ENCODE measurements around the gene KIF26B. TPM values are rescaled to one million over a fixed set of nuclear protein-coding genes. Genes with fewer than 3 reads are reported as not detected.

Gene KIF26B
- polyA plus RNA-seq, 1 donor from 2014 or later, result 6.3 TPM

DNA sequence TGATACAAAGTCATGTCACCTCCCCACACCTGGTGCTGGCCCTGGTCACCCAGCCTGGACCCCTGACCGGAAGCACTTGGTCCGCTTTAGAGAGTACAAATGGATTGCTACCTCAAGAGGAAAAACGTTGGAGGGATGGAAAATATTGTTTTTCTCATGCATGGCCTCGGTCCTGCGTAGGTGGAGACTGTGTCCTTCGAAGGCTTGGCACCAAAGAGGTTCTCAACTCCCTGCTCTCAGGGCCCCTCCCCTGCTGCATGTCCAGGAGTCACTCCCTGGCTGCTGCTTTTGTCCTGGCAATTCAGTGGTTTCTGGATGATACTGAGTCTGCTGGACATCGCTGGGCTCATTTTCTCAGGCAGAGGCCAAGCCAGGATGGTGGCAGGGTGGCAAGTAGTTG lies 529.8 kb downstream of the KIF26B start:
- Histone ChIP-seq H3K9me3 (ENCODE audit: low read length) (no peaks in the 10 kb centered on the region), H3K79me2 (replicated peaks; ENCODE audit: insufficient read depth, low read length) (no peaks in the 10 kb centered on the region), H3K9ac (ENCODE audit: low read length) (no peak overlapping the region), H2AFZ (ENCODE audit: low read depth, low read length) (no peak overlapping the region), H3K36me3 (ENCODE audit: insufficient read depth, low read length) (no peaks in the 10 kb centered on the region), H3K4me3 (ENCODE audit: low read length) (no peak overlapping the region), H3F3A (ENCODE audit: insufficient read depth, low read length, poor library complexity, severe bottlenecking) (no peaks in the 10 kb centered on the region), H3K9me2 (ENCODE audit: insufficient read depth, low read length) (no peaks in the 10 kb centered on the region), H3K27me3 (ENCODE audit: insufficient read depth, low read depth, low read length) (no peaks in the 10 kb centered on the region), H3K27ac (ENCODE audit: low read length) (no peak overlapping the region), H3K4me2 (ENCODE audit: low read length) (no peak overlapping the region), H4K20me1 (ENCODE audit: insufficient read depth) (no peaks in the 10 kb centered on the region)
- TF ChIP-seq POLR2AphosphoS5 (IDR thresholded peaks at IDR 0.05) (no peak), EZH2 (IDR thresholded peaks at IDR 0.05; ENCODE audit: borderline replicate concordance, insufficient read depth, low read length, poor library complexity, severe bottlenecking) (no peak), RAD21 (conservative IDR thresholded peaks at IDR 0.05) (no peak), EP300 (conservative IDR thresholded peaks at IDR 0.05; ENCODE audit: poor library complexity, severe bottlenecking) (no peak), TAF1 (IDR thresholded peaks at IDR 0.05; ENCODE audit: low read depth) (no peak), SMC3 (conservative IDR thresholded peaks at IDR 0.05; ENCODE audit: poor library complexity) (no peak), MXI1 (conservative IDR thresholded peaks at IDR 0.05; ENCODE audit: poor library complexity, severe bottlenecking) (no peak), CTCF (IDR thresholded peaks at IDR 0.05; ENCODE audit: poor library complexity, severe bottlenecking) (no peak)
- TF ChIP-seq, protein P1, sequence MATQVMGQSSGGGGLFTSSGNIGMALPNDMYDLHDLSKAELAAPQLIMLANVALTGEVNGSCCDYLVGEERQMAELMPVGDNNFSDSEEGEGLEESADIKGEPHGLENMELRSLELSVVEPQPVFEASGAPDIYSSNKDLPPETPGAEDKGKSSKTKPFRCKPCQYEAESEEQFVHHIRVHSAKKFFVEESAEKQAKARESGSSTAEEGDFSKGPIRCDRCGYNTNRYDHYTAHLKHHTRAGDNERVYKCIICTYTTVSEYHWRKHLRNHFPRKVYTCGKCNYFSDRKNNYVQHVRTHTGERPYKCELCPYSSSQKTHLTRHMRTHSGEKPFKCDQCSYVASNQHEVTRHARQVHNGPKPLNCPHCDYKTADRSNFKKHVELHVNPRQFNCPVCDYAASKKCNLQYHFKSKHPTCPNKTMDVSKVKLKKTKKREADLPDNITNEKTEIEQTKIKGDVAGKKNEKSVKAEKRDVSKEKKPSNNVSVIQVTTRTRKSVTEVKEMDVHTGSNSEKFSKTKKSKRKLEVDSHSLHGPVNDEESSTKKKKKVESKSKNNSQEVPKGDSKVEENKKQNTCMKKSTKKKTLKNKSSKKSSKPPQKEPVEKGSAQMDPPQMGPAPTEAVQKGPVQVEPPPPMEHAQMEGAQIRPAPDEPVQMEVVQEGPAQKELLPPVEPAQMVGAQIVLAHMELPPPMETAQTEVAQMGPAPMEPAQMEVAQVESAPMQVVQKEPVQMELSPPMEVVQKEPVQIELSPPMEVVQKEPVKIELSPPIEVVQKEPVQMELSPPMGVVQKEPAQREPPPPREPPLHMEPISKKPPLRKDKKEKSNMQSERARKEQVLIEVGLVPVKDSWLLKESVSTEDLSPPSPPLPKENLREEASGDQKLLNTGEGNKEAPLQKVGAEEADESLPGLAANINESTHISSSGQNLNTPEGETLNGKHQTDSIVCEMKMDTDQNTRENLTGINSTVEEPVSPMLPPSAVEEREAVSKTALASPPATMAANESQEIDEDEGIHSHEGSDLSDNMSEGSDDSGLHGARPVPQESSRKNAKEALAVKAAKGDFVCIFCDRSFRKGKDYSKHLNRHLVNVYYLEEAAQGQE (IDR thresholded peaks at IDR 0.05; ENCODE audit: borderline replicate concordance), result no peak

- no peak overlapping the region for H2AFZ ChIP-seq (ENCODE audit: low read depth, low read length)
- no peaks in the 10 kb centered on the region for H4K20me1 ChIP-seq (ENCODE audit: insufficient read depth)
- no peaks in the 10 kb centered on the region for H3K79me2 ChIP-seq (replicated peaks; ENCODE audit: insufficient read depth, low read length)
- no peaks in the 10 kb centered on the region for H3F3A ChIP-seq (ENCODE audit: insufficient read depth, low read length, poor library complexity, severe bottlenecking)
- H3K9me2 ChIP-seq (ENCODE audit: insufficient read depth, low read length), result no peaks in the 10 kb centered on the region
- H3K4me3 ChIP-seq (ENCODE audit: low read length), result no peak overlapping the region
- no peak overlapping the region for H3K4me2 ChIP-seq (ENCODE audit: low read length)
- TF ChIP-seq EZH2 (IDR thresholded peaks at IDR 0.05; ENCODE audit: borderline replicate concordance, insufficient read depth, low read length, poor library complexity, severe bottlenecking) (no peak), CTCF (IDR thresholded peaks at IDR 0.05; ENCODE audit: poor library complexity, severe bottlenecking) (no peak), RAD21 (conservative IDR thresholded peaks at IDR 0.05) (no peak), MXI1 (conservative IDR thresholded peaks at IDR 0.05; ENCODE audit: poor library complexity, severe bottlenecking) (no peak), POLR2AphosphoS5 (IDR thresholded peaks at IDR 0.05) (no peak), SMC3 (conservative IDR thresholded peaks at IDR 0.05; ENCODE audit: poor library complexity) (no peak)
- TF ChIP-seq, protein P1 (IDR thresholded peaks at IDR 0.05; ENCODE audit: borderline replicate concordance), result no peak
- no peaks in the 10 kb centered on the region for H3K9me3 ChIP-seq (ENCODE audit: low read length)
- H3K36me3 ChIP-seq (ENCODE audit: insufficient read depth, low read length), result no peaks in the 10 kb centered on the region
- H3K9ac ChIP-seq (ENCODE audit: low read length), result no peak overlapping the region
- no peaks in the 10 kb centered on the region for H3K27me3 ChIP-seq (ENCODE audit: insufficient read depth, low read depth, low read length)
- H3K27ac ChIP-seq (ENCODE audit: low read length), result no peak overlapping the region
These were observed 530.5 kb downstream of the KIF26B start for GRCh38 chr1:245685111-245685810.

Measured in neural cell (in vitro differentiated cells).